ENCODE data around the gene RELL2.
"Not testable (repeated sequence)": the region's sequence is repeated elsewhere in the genome, so short reads cannot be mapped to it uniquely, and the experiment has no call there.

The RELL2 gene

GRCh38 chr5:141602606-141603005 is 34.2 kb upstream of the RELL2 start:
- TF ChIP-seq SP1 (IDR thresholded peaks at IDR 0.05), result no peak
- POLR2A ChIA-PET, result interaction anchor here (1.3 kb wide), 1 partner anchor 15 kb away, joined by 3 read pairs; no protein-coding TSS in a partner anchor
- DNase-seq (ENCODE audit: extremely low spot score), result no peak
- CTCF ChIA-PET, result interaction anchor here (1.3 kb wide), 1 partner anchor 16 kb away, joined by 3 read pairs; the partner anchor contains the start of gene DIAPH1

DNA sequence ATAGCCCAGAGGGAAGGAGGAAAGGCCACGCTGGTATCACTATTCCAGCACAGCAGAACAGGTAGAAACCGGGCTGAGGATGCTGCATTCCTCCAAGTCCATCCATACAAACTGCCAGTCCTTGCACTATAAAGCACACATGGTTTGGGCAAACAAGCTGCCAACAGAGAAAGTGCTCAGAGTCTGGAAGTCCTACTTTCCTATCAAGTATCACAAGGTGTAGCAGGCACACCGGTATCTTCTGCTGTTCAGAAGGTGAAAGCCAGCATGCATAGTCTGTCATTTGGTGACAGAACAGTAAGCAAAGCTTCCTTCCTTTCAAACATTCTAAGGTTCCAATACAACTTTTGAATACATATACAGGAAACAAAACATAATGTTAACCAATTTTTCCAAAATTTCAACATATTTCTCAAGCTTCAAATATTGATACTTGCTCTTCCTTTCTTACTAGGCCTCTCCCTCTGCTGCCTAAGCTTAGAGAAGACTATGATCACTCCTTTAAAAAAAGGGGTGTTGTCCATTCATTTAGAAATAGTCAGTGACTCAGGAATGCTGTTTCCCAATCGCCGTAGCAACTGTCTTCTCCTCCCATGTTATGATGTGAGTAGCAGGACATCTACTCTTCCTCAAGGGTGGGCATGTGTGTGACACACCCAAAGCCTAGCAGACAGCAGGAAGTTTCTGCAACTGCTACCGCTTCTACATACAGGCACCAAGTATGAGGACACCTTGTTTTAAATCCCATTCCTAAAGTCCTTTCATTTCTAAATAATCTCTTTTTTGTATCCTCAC is 32.7 kb upstream of the RELL2 start:
- ChIA-PET CTCF (no interaction called here), POLR2A (interaction anchor here (0.8 kb wide), 1 partner anchor 13 kb away, joined by 3 read pairs; no protein-coding TSS in a partner anchor)
- TF ChIP-seq TARDBP (IDR thresholded peaks at IDR 0.05), result no peak
- no peak for TF ChIP-seq LEF1 (IDR thresholded peaks at IDR 0.05; ENCODE audit: borderline replicate concordance)
- no peak for TF ChIP-seq FOXK2 (IDR thresholded peaks at IDR 0.05)
- TF ChIP-seq BHLHE40 (IDR thresholded peaks at IDR 0.05; ENCODE audit: borderline replicate concordance), result no peak
- TF ChIP-seq CTBP1 (IDR thresholded peaks at IDR 0.05; ENCODE audit: borderline replicate concordance), result no peak
- no peak for TF ChIP-seq FOXM1 (IDR thresholded peaks at IDR 0.05; ENCODE audit: borderline replicate concordance)
- TF ChIP-seq HDGF (IDR thresholded peaks at IDR 0.05; ENCODE audit: borderline replicate concordance), result no peak
- TF ChIP-seq FOXA1 (IDR thresholded peaks at IDR 0.05), result no peak
- no peak for TF ChIP-seq L3MBTL2 (conservative IDR thresholded peaks at IDR 0.05)
- TF ChIP-seq ARNT (IDR thresholded peaks at IDR 0.05), result no peak
- no peak for TF ChIP-seq NFRKB (IDR thresholded peaks at IDR 0.05)
- DNase-seq (ENCODE audit: extremely low spot score), result no peak

DNA sequence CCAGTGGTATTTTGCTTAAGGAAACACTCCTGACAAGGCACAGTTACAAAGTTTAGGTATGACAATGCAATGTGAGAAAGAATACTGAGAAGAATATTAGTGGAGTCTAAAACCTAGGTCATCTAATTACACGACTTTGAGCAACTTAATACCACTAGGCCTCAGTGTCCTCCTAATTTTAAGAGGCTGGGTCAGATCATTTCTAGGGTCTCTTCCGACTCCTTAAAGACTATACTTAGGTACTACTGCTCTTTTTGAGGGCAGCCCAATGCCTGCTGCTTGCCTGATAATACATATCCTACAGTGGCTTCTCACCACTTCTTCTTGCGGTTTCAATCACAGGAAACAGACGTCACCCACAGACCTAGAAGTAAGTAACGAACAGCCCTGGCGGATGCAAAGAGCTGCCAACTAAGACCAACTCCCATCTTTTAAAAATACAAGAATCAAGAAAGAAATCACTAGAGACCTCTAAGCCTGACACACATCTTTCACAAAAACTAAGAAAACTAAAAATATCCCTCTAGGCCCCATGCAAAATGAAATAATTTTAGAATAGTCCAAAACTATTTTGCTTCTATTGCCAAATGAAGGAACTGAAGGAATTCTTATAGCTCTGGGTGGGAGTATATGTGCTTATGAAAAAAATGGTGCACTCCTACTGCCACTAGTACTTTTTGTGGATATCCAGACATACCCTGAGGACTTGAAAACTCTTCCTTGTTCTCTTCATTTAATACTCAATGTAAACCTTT is 31.1 kb upstream of the RELL2 start:
- no peak for DNase-seq (ENCODE audit: extremely low spot score)
- POLR2A ChIA-PET, result interaction anchor here (1.0 kb wide), 1 partner anchor 31 kb away, joined by 6 read pairs; the partner anchor contains the start of genes HDAC3 and RELL2
- CTCF ChIA-PET, result interaction anchor here (1.6 kb wide), 1 partner anchor 12 kb away, joined by 3 read pairs; no protein-coding TSS in a partner anchor
- TF ChIP-seq ELF4 (IDR thresholded peaks at IDR 0.05) (no peak), CTBP1 (IDR thresholded peaks at IDR 0.05; ENCODE audit: borderline replicate concordance) (no peak), SP1 (IDR thresholded peaks at IDR 0.05) (no peak), ZNF384 (IDR thresholded peaks at IDR 0.05) (no peak), PKNOX1 (IDR thresholded peaks at IDR 0.05) (no peak), SUZ12 (IDR thresholded peaks at IDR 0.05) (no peak), HDGF (IDR thresholded peaks at IDR 0.05; ENCODE audit: borderline replicate concordance) (no peak), L3MBTL2 (conservative IDR thresholded peaks at IDR 0.05) (no peak), FOXK2 (IDR thresholded peaks at IDR 0.05) (no peak), NFRKB (IDR thresholded peaks at IDR 0.05) (no peak)

GRCh38 chr5:141608046-141608445 is 28.8 kb upstream of the RELL2 start:
- DNase-seq (ENCODE audit: extremely low spot score), result no peak
- no peak for TF ChIP-seq FOXA1 (IDR thresholded peaks at IDR 0.05)
- no peak for TF ChIP-seq ARNT (IDR thresholded peaks at IDR 0.05)
- no peak for TF ChIP-seq ELF4 (IDR thresholded peaks at IDR 0.05)
- no peak for TF ChIP-seq TARDBP (IDR thresholded peaks at IDR 0.05)
- no peak for TF ChIP-seq L3MBTL2 (conservative IDR thresholded peaks at IDR 0.05)
- TF ChIP-seq FOXM1 (IDR thresholded peaks at IDR 0.05; ENCODE audit: borderline replicate concordance), result no peak
- TF ChIP-seq NFRKB (IDR thresholded peaks at IDR 0.05), result no peak
- no peak for TF ChIP-seq SP1 (IDR thresholded peaks at IDR 0.05)
- TF ChIP-seq FOXK2 (IDR thresholded peaks at IDR 0.05), result no peak
- no peak for TF ChIP-seq ZNF384 (IDR thresholded peaks at IDR 0.05)
- no peak for TF ChIP-seq CTBP1 (IDR thresholded peaks at IDR 0.05; ENCODE audit: borderline replicate concordance)
- TF ChIP-seq LEF1 (IDR thresholded peaks at IDR 0.05; ENCODE audit: borderline replicate concordance), result no peak
- POLR2A ChIA-PET, result interaction anchor here (0.6 to 2.1 kb wide), 3 partner anchors 9 to 43 kb away, joined by 3 to 6 read pairs (median 4); partner anchors contain the start of genes FCHSD1, HDAC3 and RELL2
- CTCF ChIA-PET, result interaction anchor here (1.2 to 1.7 kb wide), 2 partner anchors 11 to 16 kb away, joined by 6 to 9 read pairs; partner anchors contain the start of gene DIAPH1

GRCh38 chr5:141608557-141608956 is 28.2 kb upstream of the RELL2 start:
- no peak for TF ChIP-seq CTBP1 (IDR thresholded peaks at IDR 0.05; ENCODE audit: borderline replicate concordance)
- no peak for TF ChIP-seq SUZ12 (IDR thresholded peaks at IDR 0.05)
- TF ChIP-seq ELF4 (IDR thresholded peaks at IDR 0.05), result no peak
- TF ChIP-seq LEF1 (IDR thresholded peaks at IDR 0.05; ENCODE audit: borderline replicate concordance), result no peak
- TF ChIP-seq PKNOX1 (IDR thresholded peaks at IDR 0.05), result no peak
- no peak for TF ChIP-seq BHLHE40 (IDR thresholded peaks at IDR 0.05; ENCODE audit: borderline replicate concordance)
- no peak for TF ChIP-seq TARDBP (IDR thresholded peaks at IDR 0.05)
- no peak for TF ChIP-seq ARNT (IDR thresholded peaks at IDR 0.05)
- CTCF ChIA-PET, result interaction anchor here (1.2 to 2.5 kb wide), 3 partner anchors 10 to 16 kb away, joined by 6 to 10 read pairs (median 9); partner anchors contain the start of gene DIAPH1
- no peak for DNase-seq (ENCODE audit: extremely low spot score)
- POLR2A ChIA-PET, result interaction anchor here (1.4 to 2.1 kb wide), 2 partner anchors 9 to 28 kb away, joined by 4 to 6 read pairs; partner anchors contain the start of genes HDAC3 and RELL2

DNA sequence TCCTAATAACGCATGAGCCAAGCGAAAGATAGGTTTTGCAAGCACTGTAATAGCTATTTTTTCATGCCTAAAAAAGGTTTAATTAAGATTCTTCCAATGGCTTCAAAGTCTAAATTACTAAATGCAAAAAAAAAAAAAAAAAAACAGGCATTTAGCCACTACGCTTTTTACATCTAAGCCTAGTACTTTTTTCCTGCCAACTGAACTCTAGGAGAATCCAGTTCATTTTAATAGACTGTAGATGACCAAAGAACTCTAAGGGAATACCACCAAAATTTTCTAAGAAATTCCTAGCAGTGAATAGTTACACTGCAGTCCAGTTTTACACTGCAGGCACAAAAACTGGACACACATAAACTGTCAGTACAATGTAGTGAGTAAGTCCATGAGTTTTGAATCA is 27.8 kb upstream of the RELL2 start:
- no peak for TF ChIP-seq ZNF384 (IDR thresholded peaks at IDR 0.05)
- TF ChIP-seq FOXA1 (IDR thresholded peaks at IDR 0.05), result no peak
- no peak for TF ChIP-seq HDGF (IDR thresholded peaks at IDR 0.05; ENCODE audit: borderline replicate concordance)
- no peak for TF ChIP-seq NFRKB (IDR thresholded peaks at IDR 0.05)
- TF ChIP-seq PKNOX1 (IDR thresholded peaks at IDR 0.05), result no peak
- TF ChIP-seq TARDBP (IDR thresholded peaks at IDR 0.05), result no peak
- no peak for TF ChIP-seq L3MBTL2 (conservative IDR thresholded peaks at IDR 0.05)
- no peak for TF ChIP-seq SP1 (IDR thresholded peaks at IDR 0.05)
- TF ChIP-seq LEF1 (IDR thresholded peaks at IDR 0.05; ENCODE audit: borderline replicate concordance), result no peak
- TF ChIP-seq BHLHE40 (IDR thresholded peaks at IDR 0.05; ENCODE audit: borderline replicate concordance), result no peak
- TF ChIP-seq ELF4 (IDR thresholded peaks at IDR 0.05), result no peak
- no peak for TF ChIP-seq ARNT (IDR thresholded peaks at IDR 0.05)
- no peak for TF ChIP-seq FOXM1 (IDR thresholded peaks at IDR 0.05; ENCODE audit: borderline replicate concordance)
- no peak for TF ChIP-seq SUZ12 (IDR thresholded peaks at IDR 0.05)
- DNase-seq (ENCODE audit: extremely low spot score), result no peak
- ChIA-PET POLR2A (interaction anchor here (1.4 to 2.1 kb wide), 2 partner anchors 8 to 27 kb away, joined by 4 to 6 read pairs; partner anchors contain the start of genes HDAC3 and RELL2), CTCF (interaction anchor here (1.2 to 2.5 kb wide), 2 partner anchors 10 to 17 kb away, joined by 6 to 10 read pairs; partner anchors contain the start of gene DIAPH1)

GRCh38 chr5:141609921-141610320 is 26.9 kb upstream of the RELL2 start:
- POLR2A ChIA-PET, result interaction anchor here (2.1 kb wide), 1 partner anchor 26 kb away, joined by 6 read pairs; the partner anchor contains the start of genes HDAC3 and RELL2

More at GRCh38 chr5:141609921-141610320, 26.9 kb upstream of the RELL2 start:
- CTCF ChIA-PET, result interaction anchor here (0.6 to 2.5 kb wide), 2 partner anchors 9 to 339 kb away, joined by 4 to 10 read pairs; partner anchors contain the start of gene DIAPH1
- DNase-seq (ENCODE audit: extremely low spot score), result not testable (repeated sequence)
